Measurements from ENCODE around the gene CYTH1.
A peak's percentile ranks its signal among the peaks of the same experiment; 100 is the strongest.
"Not testable (repeated sequence)": the region's sequence is repeated elsewhere in the genome, so short reads cannot be mapped to it uniquely, and the experiment has no call there.

The CYTH1 gene

DNA sequence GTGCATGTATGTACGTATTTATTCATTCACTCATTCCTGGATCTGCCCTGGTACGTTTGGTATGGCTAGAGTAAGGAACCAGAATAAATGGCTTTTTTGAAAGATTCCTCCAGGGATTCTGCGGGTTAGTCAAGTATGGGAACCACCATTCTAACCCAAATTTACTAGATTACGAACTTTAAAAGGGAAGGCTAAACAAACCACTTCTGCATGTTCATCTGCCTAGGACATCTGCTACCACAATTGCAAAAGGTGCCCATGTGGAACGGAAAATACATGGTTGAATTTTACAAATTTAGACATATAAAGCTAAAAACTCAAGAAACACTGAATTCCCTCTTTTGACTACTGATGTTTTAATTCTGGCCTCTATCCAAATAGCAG, 22.1 kb downstream of the CYTH1 start:
- DNase-seq (ENCODE audit: extremely low read depth, low read depth), result no peak
- no peak for TF ChIP-seq CTCF (IDR thresholded peaks at IDR 0.05; ENCODE audit: low read depth, low read length)

DNA sequence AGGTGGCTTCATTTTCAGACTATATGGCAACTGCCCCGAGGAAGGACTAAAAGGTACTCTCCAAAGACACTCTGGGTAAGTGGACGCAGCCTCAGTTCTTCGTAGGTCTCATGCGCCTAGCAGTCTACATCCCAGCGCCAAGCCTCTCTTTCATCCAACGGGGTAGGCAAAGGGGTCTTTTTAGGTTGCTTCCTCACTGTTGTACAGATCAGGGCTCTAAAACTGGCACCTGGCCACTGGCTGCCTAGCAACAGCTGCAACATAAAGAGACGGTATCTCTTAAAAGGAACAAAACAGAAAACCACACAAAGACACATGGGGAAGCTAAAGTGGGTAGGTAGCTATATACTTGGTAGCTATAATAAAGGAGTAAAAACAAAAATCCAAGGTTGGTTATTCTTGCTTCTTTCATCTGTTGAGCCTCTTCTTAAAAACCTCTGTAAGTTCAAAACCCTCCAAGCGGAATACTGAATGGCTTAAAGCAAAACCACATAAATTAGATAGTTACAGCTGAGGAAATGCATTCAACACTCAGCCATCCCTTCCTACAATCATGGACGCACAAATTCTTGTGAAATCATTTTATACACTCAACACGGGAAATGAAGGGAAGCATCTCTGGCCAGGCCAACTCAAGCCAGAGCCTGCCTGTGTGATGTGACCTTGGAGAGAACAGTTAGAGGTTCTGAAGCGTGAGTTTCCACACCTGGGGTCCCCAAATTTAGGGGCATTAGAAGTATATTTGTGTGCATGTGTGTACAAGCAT, 22.7 kb downstream of the CYTH1 start:
- no peak for TF ChIP-seq CTCF (IDR thresholded peaks at IDR 0.05; ENCODE audit: low read depth, low read length)
- no peak for DNase-seq (ENCODE audit: extremely low read depth, low read depth)

GRCh38 chr17:78753316-78754250, 28.5 kb downstream of the CYTH1 start:
- no peak for DNase-seq (ENCODE audit: extremely low read depth, low read depth)
- TF ChIP-seq CTCF (IDR thresholded peaks at IDR 0.05; ENCODE audit: low read depth, low read length), result no peak

- no peak for DNase-seq (ENCODE audit: extremely low read depth, low read depth)
- TF ChIP-seq CTCF (IDR thresholded peaks at IDR 0.05; ENCODE audit: low read depth, low read length), result no peak
These were observed 30.5 kb downstream of the CYTH1 start for GRCh38 chr17:78751447-78752161.

DNA sequence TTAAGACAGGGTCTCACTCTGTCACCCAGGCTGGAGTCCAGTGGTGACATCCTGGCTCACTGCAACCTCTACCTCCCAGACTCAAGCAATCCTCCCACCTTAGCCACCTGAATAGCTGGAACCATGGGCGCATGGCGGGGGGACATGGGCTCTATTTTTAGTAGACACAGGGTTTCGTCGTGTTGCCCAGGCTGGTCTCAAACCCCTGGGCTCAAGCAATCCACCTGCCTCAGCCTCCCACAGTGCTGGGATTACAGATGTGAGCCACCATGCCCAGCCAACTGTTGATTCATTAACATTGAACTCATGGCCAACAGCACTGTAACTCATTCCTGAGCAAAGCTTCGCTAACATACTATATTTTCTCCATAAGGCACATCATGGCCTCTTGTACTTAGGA, 31.1 kb downstream of the CYTH1 start:
- DNase-seq (ENCODE audit: extremely low read depth, low read depth), result not testable (repeated sequence)

DNA sequence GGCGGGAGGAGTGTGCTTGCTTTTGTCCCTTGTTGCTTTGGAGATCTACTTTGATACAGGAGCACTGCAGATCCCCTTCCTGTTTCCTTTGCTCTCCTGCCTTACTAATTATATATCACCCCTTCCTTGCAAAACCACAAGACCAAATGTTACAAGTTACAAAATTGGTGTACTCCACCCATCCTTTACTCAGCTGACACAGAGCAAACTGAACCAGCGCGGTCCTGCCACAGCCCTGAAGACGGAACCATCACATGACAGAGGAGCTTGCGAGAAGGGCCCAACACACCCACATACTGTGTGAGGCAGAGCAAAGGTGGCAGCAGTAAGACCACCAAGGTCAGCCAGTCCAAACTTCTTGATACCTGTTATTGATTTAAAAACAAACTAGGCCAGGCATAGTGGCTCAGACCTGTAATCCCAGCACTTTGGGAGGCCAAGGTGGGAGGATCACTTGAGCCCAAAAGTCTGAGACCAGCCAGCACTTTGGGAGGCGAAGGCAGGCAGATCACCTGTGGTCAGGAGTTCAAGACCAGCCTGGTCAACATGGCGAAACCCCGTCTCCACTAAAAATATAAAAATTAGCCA, 33.2 kb downstream of the CYTH1 start:
- DNase-seq (ENCODE audit: extremely low read depth, low read depth), result peak; percentile 32
- no peak for TF ChIP-seq CTCF (IDR thresholded peaks at IDR 0.05; ENCODE audit: low read depth, low read length)

DNA sequence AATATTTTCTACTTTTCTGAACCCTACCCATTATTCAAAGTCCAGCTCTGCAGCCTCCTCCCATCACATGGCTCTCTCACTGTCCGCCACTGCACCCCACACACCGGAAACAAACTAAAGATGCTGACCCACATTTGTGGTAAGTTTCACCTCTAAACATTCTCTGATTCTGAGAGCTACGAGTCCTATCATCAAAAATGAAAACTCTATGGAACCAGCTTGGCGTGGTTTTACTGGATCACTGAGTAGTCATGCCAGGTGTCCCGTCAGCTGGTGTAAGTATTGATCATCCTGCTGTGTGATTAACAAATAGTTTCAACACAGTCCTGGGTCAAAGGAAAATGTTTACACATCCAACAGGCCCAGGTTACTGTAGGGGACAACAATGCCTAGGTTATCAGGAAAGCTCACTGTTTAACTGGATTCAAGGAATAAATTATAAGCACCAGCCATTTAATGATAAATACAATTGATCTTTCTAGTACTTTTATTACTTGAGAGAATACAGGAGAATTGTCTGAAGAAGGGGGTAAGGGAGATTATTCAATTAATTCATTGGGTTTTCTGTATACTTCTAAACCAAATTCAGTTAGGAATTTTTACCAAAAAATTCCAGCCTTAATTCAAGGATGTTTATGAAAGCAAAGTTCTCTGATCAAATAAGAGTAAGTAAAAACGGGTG, 33.9 kb downstream of the CYTH1 start:
- no peak for DNase-seq (ENCODE audit: extremely low read depth, low read depth)
- no peak for TF ChIP-seq CTCF (IDR thresholded peaks at IDR 0.05; ENCODE audit: low read depth, low read length)

Measured in AG09319 (cell line).